NCI-H2107 treated with DMSO at 0.1 percent for 48 hours (cell line): ENCODE results near the gene TMEM145.
"Not testable (repeated sequence)": the region's sequence is repeated elsewhere in the genome, so short reads cannot be mapped to it uniquely, and the experiment has no call there.

Experiments used
- DNase-seq: peaks from one replicate; lab custom pipeline; 2025; ENCODE audit not compliant: unreplicated experiment; lab: John Stamatoyannopoulos, UW

The TMEM145 gene

GRCh38 chr19:42333975-42334696, 21.0 kb downstream of the TMEM145 start:
- DNase-seq = no peak

- DNase-seq = no peak
These were observed 21.7 kb downstream of the TMEM145 start for GRCh38 chr19:42334697-42335373.

GRCh38 chr19:42335374-42335936, 22.3 kb downstream of the TMEM145 start:
- no peak for DNase-seq

- no peak for DNase-seq
These were observed 22.9 kb downstream of the TMEM145 start for GRCh38 chr19:42335971-42336370.

- DNase-seq = not testable (repeated sequence)
These were observed 26.2 kb downstream of the TMEM145 start for GRCh38 chr19:42339126-42339860.

- DNase-seq = not testable (repeated sequence)
These were observed 26.8 kb downstream of the TMEM145 start for GRCh38 chr19:42339922-42340321.

- DNase-seq = no peak
These were observed 30.4 kb downstream of the TMEM145 start for GRCh38 chr19:42343344-42344110.

- DNase-seq = no peak
These were observed 31.3 kb downstream of the TMEM145 start for GRCh38 chr19:42344336-42344893.

- no peak for DNase-seq
These were observed 32.2 kb downstream of the TMEM145 start for GRCh38 chr19:42345191-42345812.

GRCh38 chr19:42348211-42348610, 35.1 kb downstream of the TMEM145 start:
- DNase-seq = no peak

- DNase-seq = no peak
These were observed 36.4 kb downstream of the TMEM145 start for GRCh38 chr19:42349378-42350107.

- DNase-seq = no peak
These were observed 37.3 kb downstream of the TMEM145 start for GRCh38 chr19:42350417-42350816.

GRCh38 chr19:42351079-42351735, 38.1 kb downstream of the TMEM145 start:
- no peak for DNase-seq

- DNase-seq = no peak
These were observed 39.5 kb downstream of the TMEM145 start for GRCh38 chr19:42352301-42353259.

GRCh38 chr19:42353341-42354015, 40.4 kb downstream of the TMEM145 start:
- no peak for DNase-seq

GRCh38 chr19:42355896-42356295, 42.8 kb downstream of the TMEM145 start:
- DNase-seq = no peak

- DNase-seq = no peak
These were observed 43.6 kb downstream of the TMEM145 start for GRCh38 chr19:42356686-42357085.
